HCT116 (cell line): ENCODE measurements around the gene FMN1.

ENCODE experiments used
- EGR1 ChIP-seq: IDR thresholded peaks from 2 replicates; pipeline ENCODE4 v1.6.1; 2012; ENCODE audit warnings: low read depth
- EZH2phosphoT487 ChIP-seq: fragments of 200-600 bp; IDR thresholded peaks from 2 replicates; pipeline ENCODE4 v1.6.1; 2018; ENCODE audit warnings: antibody characterized with exemption, borderline replicate concordance
- JUND ChIP-seq: IDR thresholded peaks from 2 replicates; pipeline ENCODE4 v1.6.1; 2012
- POLR2A ChIP-seq: IDR thresholded peaks from 2 replicates; pipeline ENCODE4 v1.7.0; 2011; ENCODE audit warnings: borderline replicate concordance; ENCODE audit not compliant: insufficient read depth, insufficient read length; ENCODE audit errors: extremely low read depth
- POLR2AphosphoS5 ChIP-seq: IDR thresholded peaks from 2 replicates; pipeline ENCODE4 v1.6.1; 2011; ENCODE audit warnings: mild to moderate bottlenecking, low read depth, low read length, moderate library complexity
- ZNF274 ChIP-seq: fragments of 200-500 bp; sonication (Bioruptor generic); IDR thresholded peaks from 2 replicates; pipeline ENCODE4 v1.6.1; 2014; ENCODE audit warnings: mild to moderate bottlenecking, low read depth, low read length, inconsistent platforms
- TF ChIP-seq, protein P1 (sequence below), 3 experiments: fragments of 200-600 bp in 1 of 3; sonication (generic) in 1 of 3; IDR thresholded peaks in 2 of 3; conservative IDR thresholded peaks in 1 of 3; 2 replicates each; pipeline ENCODE4 v1.5.1; 2012 to 2017; ENCODE audit warnings: low read depth in 2 of 3, low read length in 2 of 3, antibody characterized with exemption in 1 of 3, borderline replicate concordance in 1 of 3, control low read depth in 1 of 3, mild to moderate bottlenecking in 1 of 3, mixed read lengths in 1 of 3, mixed run types in 1 of 3, moderate library complexity in 1 of 3; ENCODE audit not compliant: insufficient read depth in 1 of 3
- TF ChIP-seq, protein P2 (sequence below): IDR thresholded peaks from 2 replicates; pipeline ENCODE4 v1.6.1; 2012
- TF ChIP-seq, protein P3 (sequence below): IDR thresholded peaks from 2 replicates; pipeline ENCODE4 v1.6.1; 2012
- TF ChIP-seq, protein P4 (sequence below): IDR thresholded peaks from 2 replicates; pipeline ENCODE4 v1.6.1; 2012; ENCODE audit warnings: low read depth

DNA sequence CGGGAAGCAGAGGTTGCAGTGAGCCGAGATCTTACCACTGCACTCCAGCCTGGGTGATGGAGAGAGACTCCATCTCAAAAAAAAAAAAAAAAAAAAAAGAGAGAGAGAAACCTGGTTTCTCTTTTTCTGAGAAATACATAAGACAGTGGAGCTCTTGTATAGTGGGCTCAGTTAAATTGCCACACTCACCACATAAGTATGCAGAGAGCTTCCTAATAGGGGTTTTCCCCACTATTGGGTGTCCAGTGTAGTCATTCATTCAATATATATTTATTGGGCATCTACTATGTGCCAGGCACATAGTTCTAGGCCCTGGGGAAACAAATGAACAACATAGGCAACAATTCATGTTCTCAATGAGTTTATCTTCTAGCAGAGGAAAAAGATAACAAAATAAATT, 48.9 kb upstream of the FMN1 start:
- TF ChIP-seq POLR2AphosphoS5 (no peak), EGR1 (no peak), JUND (no peak), ZNF274 (no peak), POLR2A (no peak), EZH2phosphoT487 (no peak)
- TF ChIP-seq, protein P1, sequence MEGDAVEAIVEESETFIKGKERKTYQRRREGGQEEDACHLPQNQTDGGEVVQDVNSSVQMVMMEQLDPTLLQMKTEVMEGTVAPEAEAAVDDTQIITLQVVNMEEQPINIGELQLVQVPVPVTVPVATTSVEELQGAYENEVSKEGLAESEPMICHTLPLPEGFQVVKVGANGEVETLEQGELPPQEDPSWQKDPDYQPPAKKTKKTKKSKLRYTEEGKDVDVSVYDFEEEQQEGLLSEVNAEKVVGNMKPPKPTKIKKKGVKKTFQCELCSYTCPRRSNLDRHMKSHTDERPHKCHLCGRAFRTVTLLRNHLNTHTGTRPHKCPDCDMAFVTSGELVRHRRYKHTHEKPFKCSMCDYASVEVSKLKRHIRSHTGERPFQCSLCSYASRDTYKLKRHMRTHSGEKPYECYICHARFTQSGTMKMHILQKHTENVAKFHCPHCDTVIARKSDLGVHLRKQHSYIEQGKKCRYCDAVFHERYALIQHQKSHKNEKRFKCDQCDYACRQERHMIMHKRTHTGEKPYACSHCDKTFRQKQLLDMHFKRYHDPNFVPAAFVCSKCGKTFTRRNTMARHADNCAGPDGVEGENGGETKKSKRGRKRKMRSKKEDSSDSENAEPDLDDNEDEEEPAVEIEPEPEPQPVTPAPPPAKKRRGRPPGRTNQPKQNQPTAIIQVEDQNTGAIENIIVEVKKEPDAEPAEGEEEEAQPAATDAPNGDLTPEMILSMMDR (IDR thresholded peaks at IDR 0.05 in 2 of 3, conservative IDR thresholded peaks at IDR 0.05 in 1 of 3; ENCODE audit: borderline replicate concordance in 1 of 3, insufficient read depth in 1 of 3, low read depth in 2 of 3, low read length in 2 of 3): no peak
- TF ChIP-seq, protein P2, sequence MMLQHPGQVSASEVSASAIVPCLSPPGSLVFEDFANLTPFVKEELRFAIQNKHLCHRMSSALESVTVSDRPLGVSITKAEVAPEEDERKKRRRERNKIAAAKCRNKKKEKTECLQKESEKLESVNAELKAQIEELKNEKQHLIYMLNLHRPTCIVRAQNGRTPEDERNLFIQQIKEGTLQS: no peak
- TF ChIP-seq, protein P3, sequence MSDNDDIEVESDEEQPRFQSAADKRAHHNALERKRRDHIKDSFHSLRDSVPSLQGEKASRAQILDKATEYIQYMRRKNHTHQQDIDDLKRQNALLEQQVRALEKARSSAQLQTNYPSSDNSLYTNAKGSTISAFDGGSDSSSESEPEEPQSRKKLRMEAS: no peak
- TF ChIP-seq, protein P4, sequence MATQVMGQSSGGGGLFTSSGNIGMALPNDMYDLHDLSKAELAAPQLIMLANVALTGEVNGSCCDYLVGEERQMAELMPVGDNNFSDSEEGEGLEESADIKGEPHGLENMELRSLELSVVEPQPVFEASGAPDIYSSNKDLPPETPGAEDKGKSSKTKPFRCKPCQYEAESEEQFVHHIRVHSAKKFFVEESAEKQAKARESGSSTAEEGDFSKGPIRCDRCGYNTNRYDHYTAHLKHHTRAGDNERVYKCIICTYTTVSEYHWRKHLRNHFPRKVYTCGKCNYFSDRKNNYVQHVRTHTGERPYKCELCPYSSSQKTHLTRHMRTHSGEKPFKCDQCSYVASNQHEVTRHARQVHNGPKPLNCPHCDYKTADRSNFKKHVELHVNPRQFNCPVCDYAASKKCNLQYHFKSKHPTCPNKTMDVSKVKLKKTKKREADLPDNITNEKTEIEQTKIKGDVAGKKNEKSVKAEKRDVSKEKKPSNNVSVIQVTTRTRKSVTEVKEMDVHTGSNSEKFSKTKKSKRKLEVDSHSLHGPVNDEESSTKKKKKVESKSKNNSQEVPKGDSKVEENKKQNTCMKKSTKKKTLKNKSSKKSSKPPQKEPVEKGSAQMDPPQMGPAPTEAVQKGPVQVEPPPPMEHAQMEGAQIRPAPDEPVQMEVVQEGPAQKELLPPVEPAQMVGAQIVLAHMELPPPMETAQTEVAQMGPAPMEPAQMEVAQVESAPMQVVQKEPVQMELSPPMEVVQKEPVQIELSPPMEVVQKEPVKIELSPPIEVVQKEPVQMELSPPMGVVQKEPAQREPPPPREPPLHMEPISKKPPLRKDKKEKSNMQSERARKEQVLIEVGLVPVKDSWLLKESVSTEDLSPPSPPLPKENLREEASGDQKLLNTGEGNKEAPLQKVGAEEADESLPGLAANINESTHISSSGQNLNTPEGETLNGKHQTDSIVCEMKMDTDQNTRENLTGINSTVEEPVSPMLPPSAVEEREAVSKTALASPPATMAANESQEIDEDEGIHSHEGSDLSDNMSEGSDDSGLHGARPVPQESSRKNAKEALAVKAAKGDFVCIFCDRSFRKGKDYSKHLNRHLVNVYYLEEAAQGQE: no peak
